GM21526 (cell line): ENCODE data around the gene NTN3.
"Not testable (repeated sequence)": the region's sequence is repeated elsewhere in the genome, so short reads cannot be mapped to it uniquely, and the experiment has no call there.

Source experiments
- ATAC-seq: cut with Tn5 transposase; IDR thresholded peaks from one replicate; pipeline ENCODE4 v1.9.1; 2021; ENCODE audit warnings: moderate library complexity; ENCODE audit not compliant: unreplicated experiment, low FRiP score

The NTN3 gene

GRCh38 chr16:2471016-2471652 lies at the start of gene NTN3:
Gene NTN3, plus strand, starts transcription at chr16:2471297. Its CDS starts 405 bp downstream, at chr16:2471702.
- no peak for ATAC-seq

- ATAC-seq, result no peak
Measured at GRCh38 chr16:2422123-2422867, 48.8 kb upstream of the NTN3 start.

- ATAC-seq, result no peak
Measured at GRCh38 chr16:2424061-2425007, 46.8 kb upstream of the NTN3 start.

GRCh38 chr16:2425008-2425518 lies 46.0 kb upstream of the NTN3 start:
- no peak for ATAC-seq

- ATAC-seq, result no peak
Measured at GRCh38 chr16:2425825-2426430, 45.2 kb upstream of the NTN3 start.

- ATAC-seq, result no peak
Measured at GRCh38 chr16:2426941-2427361, 44.1 kb upstream of the NTN3 start.

- no peak for ATAC-seq
Measured at GRCh38 chr16:2427526-2427925, 43.6 kb upstream of the NTN3 start.

GRCh38 chr16:2428051-2428783 lies 42.9 kb upstream of the NTN3 start:
- no peak for ATAC-seq

GRCh38 chr16:2428784-2429033 lies 42.4 kb upstream of the NTN3 start:
- ATAC-seq, result no peak

- peak; percentile 73 for ATAC-seq
Measured at GRCh38 chr16:2429034-2429770, 41.9 kb upstream of the NTN3 start, which contains the start of gene CCNF. Gene CCNF, plus strand, starts transcription at chr16:2429447. Its CDS starts 35 bp downstream, at chr16:2429482.

- peak; percentile 23 for ATAC-seq
Measured at GRCh38 chr16:2429771-2430663, 41.1 kb upstream of the NTN3 start.

GRCh38 chr16:2432286-2432685 lies 38.8 kb upstream of the NTN3 start:
- ATAC-seq, result no peak

- ATAC-seq, result no peak
Measured at GRCh38 chr16:2432801-2433505, 38.1 kb upstream of the NTN3 start.

GRCh38 chr16:2435236-2435635 lies 35.9 kb upstream of the NTN3 start:
- ATAC-seq, result not testable (repeated sequence)

GRCh38 chr16:2436110-2436509 lies 35.0 kb upstream of the NTN3 start:
- no peak for ATAC-seq

GRCh38 chr16:2437032-2437790 lies 33.9 kb upstream of the NTN3 start:
- no peak for ATAC-seq

GRCh38 chr16:2438121-2438520 lies 33.0 kb upstream of the NTN3 start:
- no peak for ATAC-seq
